Activated naive CD4-positive, alpha-beta T cell treated with anti-CD3 and anti-CD28 coated beads, Interleukin-2, amount 50 U/mL, for 72 hours (primary cell): Measurements from ENCODE around the gene FNDC1. TPM values are rescaled to one million over a fixed set of nuclear protein-coding genes. Genes with fewer than 3 reads are reported as not detected.

Experiments
- ATAC-seq, 2 donors: fragments of 150-1000 bp; cut with Tn5 transposase; 2 replicates each; pipeline ENCODE4 v1.10.0; 2021; ENCODE audit warnings: mild to moderate bottlenecking in 2 of 2, moderate library complexity in 2 of 2
- DNase-seq, 2 donors: peaks; one replicate each; pipeline ENCODE4 v3.0.0; 2021 to 2022; ENCODE audit warnings: low spot score in 2 of 2
- H3K27ac Mint-ChIP-seq, 2 donors: one replicate each; pipeline ENCODE4 v1.8.0; 2022; ENCODE audit warnings: mild to moderate bottlenecking in 2 of 2, mixed read lengths in 2 of 2
- H3K36me3 Mint-ChIP-seq, 2 donors: one replicate each; pipeline ENCODE4 v1.8.0; 2022; ENCODE audit warnings: mixed read lengths in 2 of 2
- H3K9me3 Mint-ChIP-seq, 2 donors: one replicate each; pipeline ENCODE4 v1.8.0; 2022; ENCODE audit warnings: mixed read lengths in 2 of 2
- total RNA-seq, 2 donors: library from RNA; stranded (reverse); gene quantifications; one replicate each; pipeline ENCODE4 v1.2.3, GENCODE V29; 2022

Gene FNDC1
- total RNA-seq, 2 donors from 2014 or later, result 0.12 TPM; not detected in 1

- ATAC-seq (peak in 1 of 2 donors; percentile 44), DNase-seq (peak in 1 of 2 donors; percentile 58)
- no peak overlapping the region for H3K27ac Mint-ChIP-seq
- H3K36me3 Mint-ChIP-seq, result no peaks in the 10 kb centered on the region
- peaks cover 0 to 5% of the 10 kb centered on the region in 2 donors for H3K9me3 Mint-ChIP-seq
These were observed 17.8 kb upstream of the FNDC1 start for GRCh38 chr6:159151266-159151855.

- peaks cover 2 to 6% of the 10 kb centered on the region in 2 donors for H3K9me3 Mint-ChIP-seq
- DNase-seq, result no peak
- ATAC-seq, result no peak
- no peak overlapping the region for H3K27ac Mint-ChIP-seq
- peaks cover 5% of the 10 kb centered on the region in 2 donors for H3K36me3 Mint-ChIP-seq
These were observed 17.2 kb upstream of the FNDC1 start for GRCh38 chr6:159152041-159152440.

- Mint-ChIP-seq H3K36me3 (peaks cover 12% of the 10 kb centered on the region in 2 donors), H3K9me3 (peaks cover 9 to 12% of the 10 kb centered on the region in 2 donors)
- no peak for ATAC-seq
These were observed 16.4 kb upstream of the FNDC1 start for GRCh38 chr6:159152782-159153181.

GRCh38 chr6:159155679-159156078 is 13.5 kb upstream of the FNDC1 start:
- Mint-ChIP-seq H3K9me3 (peaks cover 11 to 12% of the 10 kb centered on the region in 2 donors), H3K27ac (no peak overlapping the region), H3K36me3 (peaks cover 12 to 15% of the 10 kb centered on the region in 2 donors)
- ATAC-seq, result no peak
- DNase-seq, result no peak

More at GRCh38 chr6:159152782-159153181, 16.4 kb upstream of the FNDC1 start:
- H3K27ac Mint-ChIP-seq, result no peak overlapping the region
- DNase-seq, result no peak

GRCh38 chr6:159156089-159156488 is 13.1 kb upstream of the FNDC1 start:
- DNase-seq (no peak), ATAC-seq (no peak)
- Mint-ChIP-seq H3K27ac (no peak overlapping the region), H3K9me3 (peaks cover 11 to 12% of the 10 kb centered on the region in 2 donors), H3K36me3 (peaks cover 12 to 15% of the 10 kb centered on the region in 2 donors)

GRCh38 chr6:159157431-159157830 is 11.8 kb upstream of the FNDC1 start:
- ATAC-seq, result no peak
- DNase-seq, result no peak
- H3K36me3 Mint-ChIP-seq, result peaks cover 12 to 15% of the 10 kb centered on the region in 2 donors
- H3K27ac Mint-ChIP-seq, result no peak overlapping the region
- peaks cover 11 to 12% of the 10 kb centered on the region in 2 donors for H3K9me3 Mint-ChIP-seq

GRCh38 chr6:159161839-159162238 is 7.4 kb upstream of the FNDC1 start:
- Mint-ChIP-seq H3K36me3 (peaks cover 9 to 12% of the 10 kb centered on the region in 2 donors), H3K27ac (no peak overlapping the region), H3K9me3 (peaks cover 7 to 11% of the 10 kb centered on the region in 2 donors)
- no peak for DNase-seq
- peak in 1 of 2 donors; percentile 50 for ATAC-seq

GRCh38 chr6:159163901-159164370 is 5.3 kb upstream of the FNDC1 start:
- Mint-ChIP-seq H3K36me3 (no peaks in the 10 kb centered on the region), H3K27ac (no peak overlapping the region), H3K9me3 (no peaks in the 10 kb centered on the region)
- ATAC-seq (no peak), DNase-seq (no peak)

GRCh38 chr6:159168536-159169192 is 536 bp upstream of the FNDC1 start:
- no peak overlapping the region for H3K27ac Mint-ChIP-seq
- no peaks in the 10 kb centered on the region for H3K9me3 Mint-ChIP-seq
- ATAC-seq (peak in 1 of 2 donors; percentile 14), DNase-seq (peak in 1 of 2 donors; percentile 15)
- no peaks in the 10 kb centered on the region for H3K36me3 Mint-ChIP-seq

GRCh38 chr6:159169557-159170332 is 545 bp downstream of the FNDC1 start:
- Mint-ChIP-seq H3K36me3 (no peaks in the 10 kb centered on the region), H3K9me3 (no peaks in the 10 kb centered on the region), H3K27ac (no peak overlapping the region)
- ATAC-seq (peak; percentile 32 to 53), DNase-seq (peak in 1 of 2 donors; percentile 40)

- H3K9me3 Mint-ChIP-seq, result no peaks in the 10 kb centered on the region
- DNase-seq, result no peak
- no peaks in the 10 kb centered on the region for H3K36me3 Mint-ChIP-seq
- H3K27ac Mint-ChIP-seq, result no peak overlapping the region
- no peak for ATAC-seq
These were observed 1.1 kb downstream of the FNDC1 start for GRCh38 chr6:159170333-159170672.

- ATAC-seq (no peak), DNase-seq (no peak)
- no peaks in the 10 kb centered on the region for H3K36me3 Mint-ChIP-seq
- no peak overlapping the region for H3K27ac Mint-ChIP-seq
- H3K9me3 Mint-ChIP-seq, result no peaks in the 10 kb centered on the region
These were observed 2.0 kb downstream of the FNDC1 start for GRCh38 chr6:159170999-159171712.

GRCh38 chr6:159172091-159172491 is 2.9 kb downstream of the FNDC1 start:
- no peaks in the 10 kb centered on the region for H3K9me3 Mint-ChIP-seq
- H3K36me3 Mint-ChIP-seq, result no peaks in the 10 kb centered on the region
- ATAC-seq (no peak), DNase-seq (no peak)
- H3K27ac Mint-ChIP-seq, result no peak overlapping the region

- ATAC-seq (peak; percentile 79 to 88), DNase-seq (peak; percentile 56 to 81)
- H3K36me3 Mint-ChIP-seq, result no peaks in the 10 kb centered on the region
- H3K27ac Mint-ChIP-seq, result no peak overlapping the region
- H3K9me3 Mint-ChIP-seq, result no peaks in the 10 kb centered on the region
These were observed 5.2 kb downstream of the FNDC1 start for GRCh38 chr6:159174263-159174969.

- no peak for DNase-seq
- ATAC-seq, result no peak
- H3K27ac Mint-ChIP-seq, result no peak overlapping the region
- no peaks in the 10 kb centered on the region for H3K9me3 Mint-ChIP-seq
- no peaks in the 10 kb centered on the region for H3K36me3 Mint-ChIP-seq
These were observed 7.7 kb downstream of the FNDC1 start for GRCh38 chr6:159176913-159177312.

GRCh38 chr6:159178847-159179246 is 9.6 kb downstream of the FNDC1 start:
- DNase-seq, result no peak
- Mint-ChIP-seq H3K27ac (no peak overlapping the region), H3K9me3 (no peaks in the 10 kb centered on the region), H3K36me3 (no peaks in the 10 kb centered on the region)
- no peak for ATAC-seq
